HepG2 (cell line): ENCODE data around the gene DNAJC13. TPM values are rescaled to one million over a fixed set of nuclear protein-coding genes. Genes with fewer than 3 reads are reported as not detected.

Source experiments
- CCDC6 ChIP-seq: sonication (generic); formaldehyde crosslinking; IDR thresholded peaks from 2 replicates; pipeline ENCODE4 v1.8.1; 2022; ENCODE audit warnings: mild to moderate bottlenecking, missing genetic modification reagents, moderate library complexity
- CENPX ChIP-seq: sonication (generic); formaldehyde crosslinking; IDR thresholded peaks from 2 replicates; pipeline ENCODE4 v1.9.0; 2021; ENCODE audit warnings: mild to moderate bottlenecking, missing genetic modification reagents, moderate library complexity
- ELF3 ChIP-seq: IDR thresholded peaks from 2 replicates; pipeline ENCODE4 v1.6.1; 2016; ENCODE audit warnings: missing genetic modification reagents, missing compliant biosample characterization
- FOSL2 ChIP-seq: sonication (generic); formaldehyde crosslinking; IDR thresholded peaks from 2 replicates; pipeline ENCODE4 v1.4.0; 2020; ENCODE audit warnings: missing genetic modification reagents
- FOXA3 ChIP-seq: IDR thresholded peaks from 2 replicates; pipeline ENCODE4 v1.6.1; 2016; ENCODE audit warnings: missing genetic modification reagents, missing compliant biosample characterization
- FOXM1 ChIP-seq: sonication (generic); formaldehyde crosslinking; IDR thresholded peaks from 2 replicates; pipeline ENCODE4 v1.5.0; 2020; ENCODE audit warnings: missing genetic modification reagents
- GATAD2A ChIP-seq: IDR thresholded peaks from 2 replicates; pipeline ENCODE4 v1.6.1; 2016
- HOMEZ ChIP-seq: IDR thresholded peaks from 2 replicates; pipeline ENCODE4 v1.6.1; 2016; ENCODE audit warnings: low read depth
- NAIF1 ChIP-seq: sonication (generic); formaldehyde crosslinking; IDR thresholded peaks from 2 replicates; pipeline ENCODE4 v1.5.0; 2020; ENCODE audit warnings: mild to moderate bottlenecking, missing genetic modification reagents, borderline replicate concordance
- RBM39 ChIP-seq: fragments of 200-400 bp; formaldehyde crosslinking; IDR thresholded peaks from one replicate; pipeline ENCODE4 v1.6.1; 2018; ENCODE audit warnings: antibody characterized with exemption, mild to moderate bottlenecking, low read depth, low read length; ENCODE audit not compliant: poor library complexity, severe bottlenecking
- SPEN ChIP-seq: sonication (generic); formaldehyde crosslinking; IDR thresholded peaks from 2 replicates; pipeline ENCODE4 v1.5.1; 2020; ENCODE audit warnings: low read depth, mild to moderate bottlenecking, missing genetic modification reagents
- ZFP36L2 ChIP-seq: sonication (generic); formaldehyde crosslinking; IDR thresholded peaks from 2 replicates; pipeline ENCODE4 v1.4.0; 2020; ENCODE audit warnings: missing genetic modification reagents
- ZNF124 ChIP-seq: sonication (generic); formaldehyde crosslinking; IDR thresholded peaks from 2 replicates; pipeline ENCODE4 v1.4.0; 2020; ENCODE audit warnings: missing genetic modification reagents
- ZNF138 ChIP-seq: sonication (generic); formaldehyde crosslinking; IDR thresholded peaks from 2 replicates; pipeline ENCODE4 v1.5.0; 2020; ENCODE audit warnings: mild to moderate bottlenecking, low read depth, missing genetic modification reagents
- ZNF512 ChIP-seq: sonication (generic); formaldehyde crosslinking; IDR thresholded peaks from 2 replicates; pipeline ENCODE4 v1.4.0; 2020; ENCODE audit warnings: mild to moderate bottlenecking, missing genetic modification reagents
- ZNF781 ChIP-seq: sonication (generic); formaldehyde crosslinking; IDR thresholded peaks from 2 replicates; pipeline ENCODE4 v1.5.1; 2020; ENCODE audit warnings: borderline replicate concordance, mild to moderate bottlenecking, missing genetic modification reagents; ENCODE audit errors: not compliant biosample characterization
- polyA plus RNA-seq, 8 experiments: library from polyadenylated mRNA; depleted of rRNA in 3 of 8; stranded (reverse) in 7 of 8; unstranded in 1 of 8; fragments of >200 nt; fragmentation: Illumina TruSeq in 4 of 8; extraction: Trizol in 4 of 8; gene quantifications; 2 replicates each; pipeline versions ENCODE4 v1.2.1 to v1.2.3, GENCODE V29; 2011 to 2016; ENCODE audit warnings: low read depth in 4 of 8, missing spikeins in 1 of 8, mixed read lengths in 1 of 8; ENCODE audit not compliant: insufficient read depth in 1 of 8
- total RNA-seq, 5 experiments: library from RNA; depleted of rRNA; stranded (reverse); fragments of >200 nt; fragmentation: Illumina TruSeq; extraction: Trizol; gene quantifications; 2 replicates each; pipeline ENCODE4 v1.2.3, GENCODE V29; 2016; ENCODE audit warnings: low read depth in 1 of 5
- TF ChIP-seq, protein P1 (sequence below): sonication (generic); formaldehyde crosslinking; IDR thresholded peaks from 2 replicates; pipeline ENCODE4 v1.4.0; 2020; ENCODE audit warnings: mild to moderate bottlenecking, missing genetic modification reagents
- TF ChIP-seq, protein P2 (sequence below): sonication (generic); formaldehyde crosslinking; IDR thresholded peaks from 2 replicates; pipeline ENCODE4 v1.5.0; 2020; ENCODE audit warnings: missing genetic modification reagents
- TF ChIP-seq, protein P3 (sequence below): sonication (generic); formaldehyde crosslinking; IDR thresholded peaks from 2 replicates; pipeline ENCODE4 v1.8.1; 2023; ENCODE audit warnings: mild to moderate bottlenecking, missing genetic modification reagents, borderline replicate concordance
- TF ChIP-seq, protein P4 (sequence below): sonication (generic); formaldehyde crosslinking; IDR thresholded peaks from 2 replicates; pipeline ENCODE4 v1.5.0; 2020; ENCODE audit warnings: missing genetic modification reagents, mild to moderate bottlenecking, borderline replicate concordance
- TF ChIP-seq, protein P5 (sequence below): sonication (generic); formaldehyde crosslinking; IDR thresholded peaks from 2 replicates; pipeline ENCODE4 v1.5.0; 2020; ENCODE audit warnings: mild to moderate bottlenecking, missing genetic modification reagents

Gene DNAJC13
- total and polyA plus RNA-seq, 2 of the 13 experiments (the other 11 are each of a cell fraction or from before 2014, with no cell fraction given): 9.1 to 26.2 TPM

GRCh38 chr3:132543011-132543739 lies 125.9 kb downstream of the DNAJC13 start (continued):
- TF ChIP-seq, protein P1, sequence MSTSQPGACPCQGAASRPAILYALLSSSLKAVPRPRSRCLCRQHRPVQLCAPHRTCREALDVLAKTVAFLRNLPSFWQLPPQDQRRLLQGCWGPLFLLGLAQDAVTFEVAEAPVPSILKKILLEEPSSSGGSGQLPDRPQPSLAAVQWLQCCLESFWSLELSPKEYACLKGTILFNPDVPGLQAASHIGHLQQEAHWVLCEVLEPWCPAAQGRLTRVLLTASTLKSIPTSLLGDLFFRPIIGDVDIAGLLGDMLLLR (CRISPR knock-in tag): no peak
- TF ChIP-seq CENPX (CRISPR knock-in tag) (no peak), FOXM1 (CRISPR knock-in tag) (no peak), ZFP36L2 (CRISPR knock-in tag) (no peak), CCDC6 (CRISPR knock-in tag) (no peak), ZNF124 (CRISPR knock-in tag) (no peak), RBM39 (no peak), GATAD2A (CRISPR knock-in tag) (peak; percentile 23), FOXA3 (CRISPR knock-in tag) (no peak), ELF3 (CRISPR knock-in tag) (peak; percentile 32; the same call in 1 of the 2 replicates), SPEN (CRISPR knock-in tag) (no peak), ZNF512 (CRISPR knock-in tag) (no peak), ZNF138 (CRISPR knock-in tag) (no peak), HOMEZ (CRISPR knock-in tag) (peak; percentile 37; the same call in 1 of the 2 replicates), NAIF1 (CRISPR knock-in tag) (no peak), FOSL2 (peak; percentile 59), ZNF781 (no peak)
- TF ChIP-seq, protein P2, sequence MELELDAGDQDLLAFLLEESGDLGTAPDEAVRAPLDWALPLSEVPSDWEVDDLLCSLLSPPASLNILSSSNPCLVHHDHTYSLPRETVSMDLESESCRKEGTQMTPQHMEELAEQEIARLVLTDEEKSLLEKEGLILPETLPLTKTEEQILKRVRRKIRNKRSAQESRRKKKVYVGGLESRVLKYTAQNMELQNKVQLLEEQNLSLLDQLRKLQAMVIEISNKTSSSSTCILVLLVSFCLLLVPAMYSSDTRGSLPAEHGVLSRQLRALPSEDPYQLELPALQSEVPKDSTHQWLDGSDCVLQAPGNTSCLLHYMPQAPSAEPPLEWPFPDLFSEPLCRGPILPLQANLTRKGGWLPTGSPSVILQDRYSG (CRISPR knock-in tag): no peak
- TF ChIP-seq, protein P3, sequence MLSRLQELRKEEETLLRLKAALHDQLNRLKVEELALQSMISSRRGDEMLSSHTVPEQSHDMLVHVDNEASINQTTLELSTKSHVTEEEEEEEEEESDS (CRISPR knock-in tag): no peak
- TF ChIP-seq, protein P4, sequence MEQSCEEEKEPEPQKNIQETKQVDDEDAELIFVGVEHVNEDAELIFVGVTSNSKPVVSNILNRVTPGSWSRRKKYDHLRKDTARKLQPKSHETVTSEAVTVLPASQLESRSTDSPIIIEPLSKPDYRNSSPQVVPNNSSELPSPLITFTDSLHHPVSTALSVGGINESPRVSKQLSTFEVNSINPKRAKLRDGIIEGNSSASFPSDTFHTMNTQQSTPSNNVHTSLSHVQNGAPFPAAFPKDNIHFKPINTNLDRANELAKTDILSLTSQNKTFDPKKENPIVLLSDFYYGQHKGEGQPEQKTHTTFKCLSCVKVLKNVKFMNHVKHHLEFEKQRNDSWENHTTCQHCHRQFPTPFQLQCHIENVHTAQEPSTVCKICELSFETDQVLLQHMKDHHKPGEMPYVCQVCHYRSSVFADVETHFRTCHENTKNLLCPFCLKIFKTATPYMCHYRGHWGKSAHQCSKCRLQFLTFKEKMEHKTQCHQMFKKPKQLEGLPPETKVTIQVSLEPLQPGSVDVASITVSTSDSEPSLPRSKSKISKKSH (CRISPR knock-in tag): no peak
- TF ChIP-seq, protein P5, sequence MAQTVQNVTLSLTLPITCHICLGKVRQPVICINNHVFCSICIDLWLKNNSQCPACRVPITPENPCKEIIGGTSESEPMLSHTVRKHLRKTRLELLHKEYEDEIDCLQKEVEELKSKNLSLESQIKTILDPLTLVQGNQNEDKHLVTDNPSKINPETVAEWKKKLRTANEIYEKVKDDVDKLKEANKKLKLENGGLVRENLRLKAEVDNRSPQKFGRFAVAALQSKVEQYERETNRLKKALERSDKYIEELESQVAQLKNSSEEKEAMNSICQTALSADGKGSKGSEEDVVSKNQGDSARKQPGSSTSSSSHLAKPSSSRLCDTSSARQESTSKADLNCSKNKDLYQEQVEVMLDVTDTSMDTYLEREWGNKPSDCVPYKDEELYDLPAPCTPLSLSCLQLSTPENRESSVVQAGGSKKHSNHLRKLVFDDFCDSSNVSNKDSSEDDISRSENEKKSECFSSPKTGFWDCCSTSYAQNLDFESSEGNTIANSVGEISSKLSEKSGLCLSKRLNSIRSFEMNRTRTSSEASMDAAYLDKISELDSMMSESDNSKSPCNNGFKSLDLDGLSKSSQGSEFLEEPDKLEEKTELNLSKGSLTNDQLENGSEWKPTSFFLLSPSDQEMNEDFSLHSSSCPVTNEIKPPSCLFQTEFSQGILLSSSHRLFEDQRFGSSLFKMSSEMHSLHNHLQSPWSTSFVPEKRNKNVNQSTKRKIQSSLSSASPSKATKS (CRISPR knock-in tag): no peak
